Endothelial cell of umbilical vein (primary cell): Measurements from ENCODE around the gene SATB2. TPM values are rescaled to one million over a fixed set of nuclear protein-coding genes. Genes with fewer than 3 reads are reported as not detected.

Source experiments
- BruUV-seq: library from RNA; stranded (reverse); fragments of 400-500 nt; replicated peaks from 2 replicates; lab custom pipeline; 2021; lab: Mats Ljungman, UMichigan
- CTCF ChIA-PET: fragments of 300-600, 350-600 bp; sonication (Branson Sonifier 250); formaldehyde crosslinking; loops from one replicate; lab custom pipeline; 2021; ENCODE audit warnings: antibody characterized with exemption, inconsistent platforms; lab: Charles Lee
- POLR2A ChIA-PET: fragments of 300-600, 350-600 bp; sonication (Branson Sonifier 250); formaldehyde crosslinking; loops from one replicate; lab custom pipeline; 2021; ENCODE audit warnings: antibody characterized with exemption, inconsistent platforms; lab: Charles Lee
- DNase-seq: peaks from one replicate; pipeline ENCODE4 v3.0.0-alpha.2; 2011; ENCODE audit warnings: low read depth, low spot score
- FAIRE-seq: peaks from 2 replicates; lab custom pipeline; 2011; peaks lifted over from hg19 to GRCh38; lab: Jason Lieb, UNC
- H2AFZ ChIP-seq: 2 replicates; pipeline ENCODE4 v1.6.0; 2012; ENCODE audit warnings: low read depth, low read length, control low read depth, inconsistent platforms
- H3K27ac ChIP-seq: 2 replicates; pipeline ENCODE4 v1.5.1; 2011; ENCODE audit warnings: low read depth, mild to moderate bottlenecking, control low read depth, low read length, moderate library complexity; ENCODE audit not compliant: insufficient read depth
- H3K27me3 ChIP-seq, 2 experiments: 2 replicates each; pipeline versions ENCODE4 v1.6.0 to v1.6.1; 2011; ENCODE audit warnings: low read length in 2 of 2, mixed read lengths in 1 of 2; ENCODE audit not compliant: control insufficient read depth in 2 of 2, insufficient read depth in 2 of 2
- H3K36me3 ChIP-seq, 2 experiments: 2 replicates in 1 of 2; 3 replicates in 1 of 2; pipeline ENCODE4 v1.5.1; 2011; ENCODE audit warnings: low read length in 2 of 2, mild to moderate bottlenecking in 1 of 2, moderate library complexity in 1 of 2; ENCODE audit not compliant: control insufficient read depth in 2 of 2, insufficient read depth in 2 of 2; ENCODE audit errors: extremely low read depth in 1 of 2
- H3K4me1 ChIP-seq: 3 replicates; pipeline ENCODE4 v1.5.1; 2011; ENCODE audit warnings: mild to moderate bottlenecking, low read length; ENCODE audit not compliant: control insufficient read depth, insufficient read depth; ENCODE audit errors: extremely low read depth
- H3K4me2 ChIP-seq: 2 replicates; pipeline ENCODE4 v1.6.1; 2011; ENCODE audit warnings: low read length, control low read depth, mixed read lengths; ENCODE audit not compliant: insufficient read depth
- H3K4me3 ChIP-seq, 3 experiments: fragments of 200-600 bp in 1 of 3; sonication (generic), shearing (Covaris generic) in 1 of 3; replicated peaks in 1 of 3; 2 replicates each; pipeline ENCODE4 v1.5.1; 2011 to 2016; ENCODE audit warnings: control low read depth in 3 of 3, low read length in 3 of 3, mild to moderate bottlenecking in 2 of 3, inconsistent platforms in 1 of 3, low read depth in 1 of 3, moderate library complexity in 1 of 3; ENCODE audit not compliant: insufficient read depth in 1 of 3
- H3K79me2 ChIP-seq: 2 replicates; pipeline ENCODE4 v1.6.0; 2012; ENCODE audit warnings: low read length, inconsistent platforms; ENCODE audit not compliant: control insufficient read depth, insufficient read depth
- H3K9ac ChIP-seq: replicated peaks from 2 replicates; pipeline ENCODE3; 2011; ENCODE audit warnings: low read length, control low read depth; ENCODE audit not compliant: insufficient read depth; ENCODE audit errors: extremely low read depth
- H3K9me1 ChIP-seq: replicated peaks from 3 replicates; pipeline ENCODE4 v1.6.0; 2011; ENCODE audit warnings: mild to moderate bottlenecking, low read length; ENCODE audit not compliant: control insufficient read depth, insufficient read depth; ENCODE audit errors: extremely low read depth
- H3K9me3 ChIP-seq: replicated peaks from 2 replicates; pipeline ENCODE4 v1.5.1; 2012; ENCODE audit warnings: low read length, inconsistent platforms; ENCODE audit not compliant: control insufficient read depth, insufficient read depth
- H4K20me1 ChIP-seq: replicated peaks from 2 replicates; pipeline ENCODE3; 2011; ENCODE audit warnings: mild to moderate bottlenecking, low read length; ENCODE audit not compliant: control insufficient read depth, insufficient read depth; ENCODE audit errors: extremely low read depth
- CTCF ChIP-seq, 2 donors: IDR thresholded peaks; 1 replicate in 1 of 2; 2 replicates in 1 of 2; pipeline ENCODE4 v1.5.1; 2011; ENCODE audit warnings: low read length in 2 of 2, mild to moderate bottlenecking in 2 of 2, moderate library complexity in 2 of 2, control low read depth in 1 of 2, inconsistent platforms in 1 of 2, low read depth in 1 of 2; ENCODE audit not compliant: insufficient read depth in 1 of 2; ENCODE audit errors: extremely low read depth in 1 of 2
- EZH2 ChIP-seq: IDR thresholded peaks from 2 replicates; pipeline ENCODE4 v1.6.1; 2012; ENCODE audit warnings: borderline replicate concordance, low read depth, mild to moderate bottlenecking, moderate library complexity, low read length, inconsistent platforms; ENCODE audit not compliant: severe bottlenecking
- FOS ChIP-seq: IDR thresholded peaks from 2 replicates; pipeline ENCODE4 v1.6.1; 2011; ENCODE audit warnings: mild to moderate bottlenecking, low read length, moderate library complexity, borderline replicate concordance; ENCODE audit not compliant: insufficient read depth
- JUN ChIP-seq: IDR thresholded peaks from 2 replicates; pipeline ENCODE4 v1.6.1; 2011; ENCODE audit warnings: borderline replicate concordance, low read depth; ENCODE audit not compliant: insufficient read length, insufficient read depth
- MAX ChIP-seq: IDR thresholded peaks from 2 replicates; pipeline ENCODE4 v1.6.1; 2011; ENCODE audit not compliant: insufficient read depth, insufficient read length
- POLR2AphosphoS5 ChIP-seq: IDR thresholded peaks from 2 replicates; pipeline ENCODE4 v1.6.1; 2012; ENCODE audit warnings: low read depth, mild to moderate bottlenecking, control low read depth, low read length, moderate library complexity; ENCODE audit not compliant: insufficient read depth
- dilution Hi-C: fragments of 300-500 bp; cut with MboI; formaldehyde crosslinking; loops from one replicate; pipeline ENCODE4 v1.15.0; 2019; ENCODE audit warnings: low sequenced_read_pairs; ENCODE audit not compliant: extremely low pct_ligation_motif_present
- intact Hi-C: fragments of 100-400 bp; cut with micrococcal nuclease; formaldehyde crosslinking; loops from one replicate; pipeline ENCODE4 v1.10.0; 2022
- polyA plus RNA-seq, 4 experiments: library from polyadenylated mRNA; depleted of rRNA in 3 of 4; stranded (reverse) in 3 of 4; unstranded in 1 of 4; fragments of >200 nt; gene quantifications; 2 replicates each; pipeline versions ENCODE4 v1.2.1 to v1.2.3, GENCODE V29; 2011 to 2012; ENCODE audit warnings: missing spikeins in 1 of 4
- total RNA-seq: library from RNA; stranded (reverse); gene quantifications from 2 replicates; pipeline ENCODE4 v1.2.3, GENCODE V29; 2021

The SATB2 gene
- total and polyA plus RNA-seq, 2 donors (not counting 3 experiments of a cell fraction or from before 2014, with no cell fraction given): 0.47 to 1.1 TPM

GRCh38 chr2:199414001-199414400 lies 43.7 kb downstream of the SATB2 start:
- ChIA-PET CTCF (interaction anchor here (1.4 kb wide), 1 partner anchor 18 kb away, joined by 3 read pairs; no protein-coding TSS in a partner anchor), POLR2A (no interaction called here)
- Histone ChIP-seq H3K4me2 (no peak overlapping the region), H3K79me2 (no peaks in the 10 kb centered on the region), H3K4me1 (no peaks in the 10 kb centered on the region), H3K4me3 (no peak overlapping the region), H2AFZ (no peak overlapping the region), H3K27ac (no peak overlapping the region), H3K9me3 (no peaks in the 10 kb centered on the region), H3K9me1 (no peaks in the 10 kb centered on the region), H3K36me3 (no peaks in the 10 kb centered on the region), H3K27me3 (no peaks in the 10 kb centered on the region), H4K20me1 (no peaks in the 10 kb centered on the region), H3K9ac (no peak overlapping the region)
- FAIRE-seq (no peak), DNase-seq (no peak)
- dilution Hi-C loops: no loop called here
- TF ChIP-seq CTCF (IDR thresholded peaks at IDR 0.05; ENCODE audit: extremely low read depth in 1 of 2, insufficient read depth in 1 of 2, low read depth in 1 of 2, low read length in 2 of 2): no peak
- TF ChIP-seq FOS: no peak
- TF ChIP-seq EZH2: no peak
- TF ChIP-seq POLR2AphosphoS5: no peak
- TF ChIP-seq JUN: no peak
- no peak for TF ChIP-seq MAX
- intact Hi-C loops: no loop called here
- BruUV-seq: no TSS peak
